Subcutaneous adipose tissue (tissue), 4 donors: Measurements from ENCODE around the gene GNAS. TPM values are rescaled to one million over a fixed set of nuclear protein-coding genes. Genes with fewer than 3 reads are reported as not detected.

ENCODE experiments used
- total RNA-seq, 4 donors: library from RNA; depleted of rRNA; stranded (reverse); fragments of >200 nt; gene quantifications; one replicate each; pipeline ENCODE4 v1.1.0, GENCODE V29; 2016
- TF ChIP-seq, protein P1 (sequence below): fragments of 450-650 bp; IDR thresholded peaks from one replicate; pipeline ENCODE4 v1.5.1; 2016; ENCODE audit warnings: low read depth, mild to moderate bottlenecking, control low read depth, antibody characterized with exemption, moderate library complexity

The GNAS gene
- total RNA-seq, 4 donors from 2014 or later = 671 to 1,187 (median 863) TPM

DNA sequence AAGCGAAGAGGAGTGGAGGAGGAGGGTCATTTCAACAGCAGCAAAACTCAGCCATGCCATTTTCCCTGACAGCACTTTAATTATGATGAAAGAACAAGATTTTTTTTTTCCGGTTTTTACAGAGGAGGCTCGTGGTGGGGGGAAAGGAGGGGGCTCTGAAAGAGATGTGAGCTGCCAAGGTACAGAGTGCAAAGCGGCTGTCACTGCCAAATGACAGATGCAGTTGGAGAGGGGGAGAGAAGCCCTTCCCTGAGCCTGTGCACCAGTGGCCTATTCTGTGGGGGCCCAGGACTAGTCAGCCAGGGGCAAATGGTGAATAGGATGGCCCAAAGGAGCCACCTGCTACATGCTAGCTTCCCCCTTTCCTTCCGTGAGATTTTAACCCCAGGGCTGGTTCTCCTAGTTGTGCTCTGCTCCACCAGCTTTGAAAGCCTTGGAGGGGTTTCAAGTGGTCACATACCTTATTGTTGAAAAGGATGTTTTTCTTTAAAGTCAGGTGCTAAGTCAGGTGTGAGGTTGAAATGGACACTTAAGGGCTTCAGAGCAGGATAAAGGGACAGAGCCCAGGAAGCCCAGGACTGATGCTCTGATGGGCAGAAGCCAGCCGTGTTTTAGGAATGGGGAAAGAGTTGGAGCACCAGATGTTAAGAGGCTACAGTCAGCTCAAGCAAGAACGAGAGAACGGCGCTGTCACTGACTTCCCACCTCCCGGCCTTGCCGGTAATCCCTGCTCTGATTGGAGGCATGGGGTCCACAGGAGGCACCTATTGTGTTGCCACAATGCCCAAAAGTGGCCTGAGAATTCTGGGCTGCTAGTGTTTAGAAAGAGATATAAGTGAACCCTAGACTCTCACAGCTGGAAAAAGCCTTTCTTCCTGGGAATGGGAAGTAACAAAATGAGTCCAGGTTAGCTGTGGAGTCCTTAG is 24.8 kb downstream of the GNAS start:
- TF ChIP-seq, protein P1, sequence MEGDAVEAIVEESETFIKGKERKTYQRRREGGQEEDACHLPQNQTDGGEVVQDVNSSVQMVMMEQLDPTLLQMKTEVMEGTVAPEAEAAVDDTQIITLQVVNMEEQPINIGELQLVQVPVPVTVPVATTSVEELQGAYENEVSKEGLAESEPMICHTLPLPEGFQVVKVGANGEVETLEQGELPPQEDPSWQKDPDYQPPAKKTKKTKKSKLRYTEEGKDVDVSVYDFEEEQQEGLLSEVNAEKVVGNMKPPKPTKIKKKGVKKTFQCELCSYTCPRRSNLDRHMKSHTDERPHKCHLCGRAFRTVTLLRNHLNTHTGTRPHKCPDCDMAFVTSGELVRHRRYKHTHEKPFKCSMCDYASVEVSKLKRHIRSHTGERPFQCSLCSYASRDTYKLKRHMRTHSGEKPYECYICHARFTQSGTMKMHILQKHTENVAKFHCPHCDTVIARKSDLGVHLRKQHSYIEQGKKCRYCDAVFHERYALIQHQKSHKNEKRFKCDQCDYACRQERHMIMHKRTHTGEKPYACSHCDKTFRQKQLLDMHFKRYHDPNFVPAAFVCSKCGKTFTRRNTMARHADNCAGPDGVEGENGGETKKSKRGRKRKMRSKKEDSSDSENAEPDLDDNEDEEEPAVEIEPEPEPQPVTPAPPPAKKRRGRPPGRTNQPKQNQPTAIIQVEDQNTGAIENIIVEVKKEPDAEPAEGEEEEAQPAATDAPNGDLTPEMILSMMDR = no peak

DNA sequence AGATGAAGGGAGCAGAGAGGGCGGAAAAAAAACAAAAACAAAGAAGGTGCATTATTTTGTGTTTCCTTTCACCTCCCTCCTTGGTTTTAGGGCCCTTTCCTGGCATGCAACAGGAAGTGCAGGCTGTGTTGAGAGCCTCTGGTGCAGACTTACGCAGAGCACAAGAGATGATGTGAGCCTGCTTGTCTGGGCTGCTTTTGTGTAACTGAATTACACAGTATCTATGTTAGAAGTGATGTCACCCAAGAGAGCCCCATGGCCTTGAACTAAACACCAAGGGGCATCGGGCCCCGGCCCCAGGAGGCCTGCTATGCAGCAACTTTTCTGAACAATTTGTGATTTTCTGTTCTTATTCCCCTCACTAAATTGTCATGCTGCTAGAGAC is 25.5 kb downstream of the GNAS start:
- TF ChIP-seq, protein P1 = no peak

DNA sequence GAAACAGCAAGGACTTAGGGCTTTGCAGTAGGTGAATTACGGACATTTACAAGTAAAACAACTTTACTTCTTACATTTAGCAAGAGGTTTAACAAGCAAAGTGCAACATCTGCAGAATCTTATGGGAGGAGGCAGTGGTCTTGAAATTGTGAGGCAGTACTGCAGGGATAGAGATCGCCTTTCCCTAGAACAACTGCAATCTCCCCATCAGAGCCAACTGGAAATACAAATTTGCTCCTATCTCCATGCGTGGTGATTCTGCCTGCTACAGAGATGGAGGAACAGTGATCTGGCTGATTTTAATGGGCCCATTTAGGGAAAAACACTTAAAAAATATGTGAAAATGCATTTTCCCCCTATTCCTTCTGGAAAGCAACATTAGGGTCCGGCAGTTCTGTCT is 25.9 kb downstream of the GNAS start:
- TF ChIP-seq, protein P1 = no peak

DNA sequence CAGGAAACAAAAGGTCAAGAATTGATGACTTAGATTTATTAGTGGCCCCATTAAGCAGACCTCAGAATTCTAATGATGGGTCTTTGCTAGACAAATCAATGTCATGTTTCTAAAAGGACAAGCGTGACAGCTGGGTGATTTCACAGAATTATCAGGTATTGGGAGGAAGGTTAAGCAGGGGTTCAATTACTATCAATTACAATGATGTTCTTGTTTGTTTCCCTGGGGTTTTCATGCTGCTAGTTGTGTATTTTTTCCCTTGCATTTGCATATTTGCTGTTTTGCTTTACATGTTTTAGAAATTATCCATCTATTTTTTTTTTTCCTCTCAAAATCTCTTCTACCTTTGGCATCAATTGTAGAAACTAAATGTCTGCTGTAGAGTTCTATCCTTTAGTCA is 27.9 kb downstream of the GNAS start:
- TF ChIP-seq, protein P1 = no peak

DNA sequence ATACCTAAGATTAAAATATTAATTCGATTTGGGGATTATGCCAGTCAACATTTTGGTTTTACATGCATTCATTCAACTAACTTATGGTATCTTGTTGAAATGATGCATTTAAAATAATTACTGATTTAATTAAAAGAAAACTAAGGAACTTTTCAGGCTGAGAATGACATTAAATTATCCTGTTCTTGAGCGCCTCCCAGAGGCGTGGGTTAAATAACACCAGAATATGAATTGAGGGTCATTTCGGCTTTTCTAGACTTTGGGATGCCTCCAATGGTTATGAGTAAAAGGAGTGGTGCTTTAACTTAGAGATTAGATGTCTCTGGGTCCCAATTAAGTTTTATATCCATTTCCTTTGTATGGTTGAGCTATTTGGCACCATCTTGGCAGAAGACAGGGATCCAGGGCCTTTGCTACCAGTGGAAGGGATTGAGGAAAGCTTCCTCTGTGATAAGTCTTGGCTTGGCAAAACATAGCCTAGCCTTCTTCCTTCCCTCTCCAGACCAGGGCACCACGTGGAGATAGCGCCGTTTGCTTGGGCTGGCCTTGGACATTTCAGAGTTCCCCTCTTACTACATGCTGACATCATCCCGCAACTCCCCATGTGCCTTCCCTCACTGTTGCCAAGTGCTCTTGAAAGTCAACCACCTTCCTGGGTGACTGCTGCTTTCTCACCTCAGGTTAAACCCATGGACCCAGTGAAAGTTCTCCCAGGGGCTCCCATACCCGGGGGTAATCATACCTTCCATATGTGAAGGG is 28.7 kb downstream of the GNAS start:
- TF ChIP-seq, protein P1 = no peak

DNA sequence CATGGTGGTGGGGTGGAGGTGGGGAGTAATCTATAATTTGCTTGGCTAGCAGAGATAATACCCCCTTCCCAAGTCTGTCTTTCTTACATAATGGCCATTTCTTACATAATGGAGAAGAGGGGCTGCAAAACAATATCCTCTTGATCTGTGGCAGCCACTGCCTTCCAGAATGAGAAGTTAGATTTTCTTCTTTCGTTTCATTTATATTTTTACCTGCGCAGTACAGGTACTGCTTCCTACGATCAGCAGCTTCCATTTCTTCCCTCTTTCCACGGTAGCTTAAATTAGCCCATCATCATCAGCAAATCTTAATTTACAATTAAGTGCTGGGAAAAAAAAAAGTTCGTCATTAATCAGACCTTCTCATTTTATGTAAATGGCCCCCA is 30.2 kb downstream of the GNAS start:
- TF ChIP-seq, protein P1 = no peak

DNA sequence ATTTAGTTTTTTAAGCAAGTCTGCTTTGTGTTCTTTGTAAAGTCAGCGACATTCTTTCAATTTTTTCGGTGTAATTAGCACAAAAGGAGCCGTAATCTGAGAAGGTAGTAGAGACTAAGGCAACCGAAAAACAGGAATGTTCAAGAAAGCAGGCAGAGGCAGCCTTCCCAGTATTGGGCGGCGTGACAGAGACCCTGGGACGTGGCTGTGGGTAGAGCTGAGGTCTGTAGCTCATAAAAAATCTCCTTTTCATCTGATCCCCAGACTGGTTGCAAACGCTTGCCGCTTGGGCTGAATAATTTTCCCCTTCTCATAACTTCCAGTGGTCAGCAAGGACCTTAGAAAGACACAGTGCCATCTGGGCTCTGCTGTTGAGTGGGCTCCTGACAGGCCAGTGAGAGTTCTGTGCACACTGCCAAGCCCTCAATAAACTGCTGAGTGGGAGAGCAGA is 30.8 kb downstream of the GNAS start:
- TF ChIP-seq, protein P1 = no peak
